GM19452 (cell line): Measurements from ENCODE around the gene IRF1.
A peak's percentile ranks its signal among the peaks of the same experiment; 100 is the strongest.
"Not testable (repeated sequence)": the region's sequence is repeated elsewhere in the genome, so short reads cannot be mapped to it uniquely, and the experiment has no call there.

Experiments
- ATAC-seq: cut with Tn5 transposase; IDR thresholded peaks from one replicate; pipeline ENCODE4 v1.9.1; 2021; ENCODE audit not compliant: unreplicated experiment

The IRF1 gene

GRCh38 chr5:132445640-132445923 lies 45.0 kb downstream of the IRF1 start:
- ATAC-seq, result no peak

DNA sequence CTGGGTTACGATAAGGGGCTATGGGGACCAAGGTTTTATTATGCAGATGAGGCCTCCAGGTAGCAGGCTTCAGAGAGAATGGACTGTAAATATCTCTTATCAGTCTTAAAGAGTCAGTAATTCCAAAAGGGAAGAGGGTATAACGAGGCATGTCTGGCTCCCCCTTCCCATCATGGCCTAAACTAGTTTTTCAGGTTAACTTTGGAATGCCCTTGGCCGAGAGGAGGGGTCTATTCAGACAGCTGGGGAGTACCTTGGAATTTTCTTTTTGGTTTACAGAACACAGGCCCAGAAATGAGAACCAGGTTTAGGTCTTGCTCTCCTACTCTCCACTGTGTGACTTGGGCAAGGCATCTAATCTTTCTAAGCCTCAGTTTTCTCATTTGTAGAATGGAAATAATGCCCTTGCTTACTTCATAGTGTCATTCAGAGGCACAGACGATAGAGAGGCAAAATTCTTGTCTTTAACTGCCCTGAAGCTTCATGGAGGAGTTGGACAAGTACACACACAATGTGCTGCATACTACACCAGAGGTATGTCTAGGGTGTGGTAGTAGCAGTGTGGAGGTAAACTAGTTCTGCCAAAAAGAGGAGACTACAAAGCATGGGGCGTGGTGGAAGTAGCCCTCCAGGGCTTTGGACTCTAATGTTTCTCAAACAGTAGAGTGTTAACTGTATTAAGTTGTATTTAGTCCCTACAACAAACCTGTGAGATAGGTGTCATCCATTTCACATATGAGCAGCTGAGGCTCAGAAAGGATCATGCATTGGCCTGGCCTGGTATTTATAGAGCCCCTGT lies 45.5 kb downstream of the IRF1 start:
- ATAC-seq, result no peak

DNA sequence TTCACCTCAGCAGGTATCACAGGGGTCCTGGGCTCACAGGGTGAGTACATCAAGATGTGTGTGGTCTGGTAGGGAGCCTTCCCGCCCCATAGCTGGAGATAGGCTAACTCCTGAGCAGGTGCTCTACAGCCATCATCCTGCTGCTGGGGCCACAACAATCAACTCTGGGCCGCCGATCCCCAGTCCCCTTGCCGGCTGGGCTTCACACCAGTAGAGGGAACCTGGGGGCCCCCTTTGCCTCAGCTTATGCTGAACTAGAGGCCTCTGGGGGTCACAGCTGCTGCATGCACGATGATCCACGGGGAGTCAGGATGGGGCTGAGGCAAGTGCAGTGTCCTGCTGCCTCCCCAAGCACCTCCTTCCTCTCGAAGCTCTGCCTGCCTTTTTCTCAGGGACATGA lies 46.5 kb downstream of the IRF1 start:
- no peak for ATAC-seq

DNA sequence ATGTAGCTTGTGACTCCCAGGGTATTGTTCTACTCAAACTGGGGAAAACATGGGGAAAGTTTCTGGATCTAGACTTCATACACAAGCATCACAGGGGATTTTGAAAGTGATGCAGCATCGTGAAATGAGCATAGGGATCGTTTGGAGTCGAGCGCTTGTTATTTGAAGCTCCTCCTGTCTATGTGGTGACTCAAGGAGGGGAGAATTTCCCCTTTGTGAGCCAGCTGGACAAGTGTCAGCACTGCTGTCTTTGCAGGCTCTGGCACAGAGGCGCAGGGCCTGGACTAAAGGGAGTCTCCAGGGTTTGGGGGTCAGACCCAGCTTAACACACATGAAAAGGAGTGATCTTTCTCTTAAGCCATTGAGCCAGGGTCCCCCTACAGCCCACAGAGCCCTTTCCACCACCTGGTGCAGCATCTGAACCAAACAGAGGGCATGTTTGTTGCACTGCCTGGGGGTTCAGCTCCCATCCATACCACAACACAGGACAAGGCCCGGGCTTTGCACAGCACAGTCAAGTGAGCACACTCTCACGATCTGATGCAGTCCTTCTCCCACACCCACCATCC lies 51.0 kb downstream of the IRF1 start:
- no peak for ATAC-seq

DNA sequence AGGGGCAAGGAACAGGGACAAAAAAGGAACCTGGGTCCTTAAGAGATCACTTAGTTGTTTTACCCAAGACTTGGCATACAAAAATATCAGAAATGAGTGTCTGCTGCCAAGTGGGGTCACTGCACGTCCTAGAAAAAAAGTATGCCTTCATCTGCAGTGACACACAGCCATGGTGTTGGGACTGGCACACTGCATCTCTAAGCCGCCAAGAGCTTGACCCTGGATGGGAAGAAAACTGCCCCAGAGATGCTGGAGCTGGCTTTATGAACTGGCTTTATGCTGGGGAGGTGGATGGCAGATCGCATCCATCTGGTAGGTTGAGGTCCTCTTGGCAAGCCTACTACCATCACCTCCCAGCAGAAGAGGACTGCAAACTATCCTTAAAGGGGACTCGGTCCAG lies 51.7 kb downstream of the IRF1 start:
- no peak for ATAC-seq

DNA sequence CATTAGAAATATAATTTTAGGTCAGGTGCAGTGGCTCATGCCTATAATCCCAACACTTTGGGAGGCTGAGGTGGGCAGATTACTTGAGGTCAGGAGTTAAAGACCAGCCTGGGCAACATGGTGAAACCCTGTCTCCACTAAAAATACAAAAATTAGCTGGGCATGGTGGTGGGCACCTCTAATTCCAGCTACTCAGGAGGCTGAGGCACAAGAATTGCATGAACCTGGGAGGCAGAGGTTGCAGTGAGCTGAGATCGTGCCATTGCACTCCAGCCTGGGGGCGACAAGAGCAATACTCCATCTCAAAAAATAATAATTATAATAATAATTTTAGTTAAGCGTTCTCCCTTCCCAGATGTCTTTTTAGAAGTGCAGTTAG lies 52.3 kb downstream of the IRF1 start:
- ATAC-seq, result not testable (repeated sequence)

GRCh38 chr5:132437604-132438266 lies 52.8 kb downstream of the IRF1 start:
- peak; percentile 84 for ATAC-seq

DNA sequence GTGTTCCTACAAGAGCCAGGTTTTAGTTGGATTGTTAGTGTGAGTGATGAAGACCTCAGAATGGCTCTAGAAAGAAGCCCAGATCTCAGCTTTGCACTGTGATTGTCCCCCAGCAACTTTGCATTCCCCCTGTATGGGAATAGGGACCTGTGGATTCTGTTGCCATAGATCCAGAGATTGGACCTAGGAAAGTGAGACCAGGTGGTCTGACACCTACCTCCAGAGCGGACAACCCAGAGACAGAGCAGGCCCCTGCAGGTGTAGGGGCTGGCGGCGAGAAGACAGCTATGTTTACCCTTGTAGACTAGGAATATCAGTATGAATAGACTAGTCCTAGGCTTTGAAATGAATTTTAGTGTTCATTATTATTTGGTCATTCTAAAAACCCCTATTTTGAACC lies 53.6 kb downstream of the IRF1 start:
- ATAC-seq, result no peak

DNA sequence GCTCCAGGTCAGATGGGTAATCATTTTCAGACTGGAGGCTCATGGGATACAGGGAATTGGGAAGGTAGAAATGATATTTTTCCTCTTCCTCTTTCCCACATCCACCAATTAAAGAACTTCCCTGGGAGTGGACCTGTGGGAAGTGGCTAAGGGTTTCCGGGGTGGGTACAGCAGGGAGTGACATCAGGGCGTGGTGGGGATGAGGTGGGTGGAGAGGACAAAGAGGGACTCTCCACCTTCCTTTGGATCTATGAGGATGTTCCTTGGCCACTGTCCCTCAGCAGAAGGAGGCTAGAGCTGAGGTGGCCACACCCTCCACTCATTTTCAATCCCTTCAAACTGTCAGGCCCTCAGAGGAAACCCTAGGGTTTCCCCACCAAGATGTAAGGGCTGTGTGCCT lies 54.7 kb downstream of the IRF1 start:
- ATAC-seq, result no peak

GRCh38 chr5:132435447-132435846 lies 55.1 kb downstream of the IRF1 start:
- no peak for ATAC-seq

GRCh38 chr5:132434416-132435286 lies 55.9 kb downstream of the IRF1 start:
- no peak for ATAC-seq

DNA sequence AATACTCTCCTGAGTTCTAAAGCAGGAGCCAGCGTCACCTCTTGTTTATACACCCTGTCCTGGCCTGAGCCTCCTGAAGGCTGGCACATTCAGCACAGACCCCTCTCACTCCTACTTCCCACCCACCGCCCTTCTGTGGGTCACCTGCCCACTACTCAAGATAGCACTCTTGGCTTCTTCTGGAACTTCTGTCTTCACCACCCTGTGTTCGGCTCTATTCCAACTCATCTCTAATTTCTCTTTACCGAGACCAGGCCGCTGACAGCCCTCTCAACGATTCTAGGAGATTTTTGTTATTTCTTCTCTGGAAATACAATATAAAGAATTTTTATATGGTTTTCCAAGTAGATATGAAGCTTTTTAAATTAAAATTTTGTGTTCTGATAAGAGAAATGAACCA lies 57.4 kb downstream of the IRF1 start:
- ATAC-seq, result no peak

GRCh38 chr5:132431632-132432031 lies 58.9 kb downstream of the IRF1 start:
- no peak for ATAC-seq
